SH-SY5Y (cell line): ENCODE data around the gene CHURC1.

Experiments used
- GATA2 ChIP-seq: IDR thresholded peaks from 2 replicates; pipeline ENCODE4 v1.6.1; 2011; ENCODE audit warnings: mild to moderate bottlenecking, low read depth, low read length
- GATA3 ChIP-seq: IDR thresholded peaks from 2 replicates; pipeline ENCODE4 v1.6.1; 2011; ENCODE audit warnings: low read depth, mild to moderate bottlenecking, low read length, moderate library complexity

- no peak for TF ChIP-seq GATA2
- TF ChIP-seq GATA3 = no peak
Measured at GRCh38 chr14:64918216-64918615, 4.0 kb downstream of the CHURC1 start.
